ENCODE measurements around the gene RGS6.

GRCh38 chr14:72606879-72607278 lies 674.6 kb downstream of the RGS6 start:
- TF ChIP-seq, protein P1, sequence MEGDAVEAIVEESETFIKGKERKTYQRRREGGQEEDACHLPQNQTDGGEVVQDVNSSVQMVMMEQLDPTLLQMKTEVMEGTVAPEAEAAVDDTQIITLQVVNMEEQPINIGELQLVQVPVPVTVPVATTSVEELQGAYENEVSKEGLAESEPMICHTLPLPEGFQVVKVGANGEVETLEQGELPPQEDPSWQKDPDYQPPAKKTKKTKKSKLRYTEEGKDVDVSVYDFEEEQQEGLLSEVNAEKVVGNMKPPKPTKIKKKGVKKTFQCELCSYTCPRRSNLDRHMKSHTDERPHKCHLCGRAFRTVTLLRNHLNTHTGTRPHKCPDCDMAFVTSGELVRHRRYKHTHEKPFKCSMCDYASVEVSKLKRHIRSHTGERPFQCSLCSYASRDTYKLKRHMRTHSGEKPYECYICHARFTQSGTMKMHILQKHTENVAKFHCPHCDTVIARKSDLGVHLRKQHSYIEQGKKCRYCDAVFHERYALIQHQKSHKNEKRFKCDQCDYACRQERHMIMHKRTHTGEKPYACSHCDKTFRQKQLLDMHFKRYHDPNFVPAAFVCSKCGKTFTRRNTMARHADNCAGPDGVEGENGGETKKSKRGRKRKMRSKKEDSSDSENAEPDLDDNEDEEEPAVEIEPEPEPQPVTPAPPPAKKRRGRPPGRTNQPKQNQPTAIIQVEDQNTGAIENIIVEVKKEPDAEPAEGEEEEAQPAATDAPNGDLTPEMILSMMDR (IDR thresholded peaks at IDR 0.05; ENCODE audit: low read depth, low read length, poor library complexity, severe bottlenecking) = no peak
- TF ChIP-seq EZH2phosphoT487 (IDR thresholded peaks at IDR 0.05; ENCODE audit: borderline replicate concordance, low read length) = no peak

Measured in DOHH2 (cell line).